Activated CD4-positive, alpha-beta T cell treated with anti-CD3 and anti-CD28 coated beads for 48 hours (primary cell): Measurements from ENCODE around the gene EEFSEC.

Experiments used
- DNase-seq: peaks from one replicate; pipeline ENCODE4 v3.0.0-alpha.2; 2020

The EEFSEC gene

GRCh38 chr3:128339491-128340012 lies 186.3 kb downstream of the EEFSEC start:
- no peak for DNase-seq

GRCh38 chr3:128340198-128340903 lies 187.1 kb downstream of the EEFSEC start:
- no peak for DNase-seq

DNA sequence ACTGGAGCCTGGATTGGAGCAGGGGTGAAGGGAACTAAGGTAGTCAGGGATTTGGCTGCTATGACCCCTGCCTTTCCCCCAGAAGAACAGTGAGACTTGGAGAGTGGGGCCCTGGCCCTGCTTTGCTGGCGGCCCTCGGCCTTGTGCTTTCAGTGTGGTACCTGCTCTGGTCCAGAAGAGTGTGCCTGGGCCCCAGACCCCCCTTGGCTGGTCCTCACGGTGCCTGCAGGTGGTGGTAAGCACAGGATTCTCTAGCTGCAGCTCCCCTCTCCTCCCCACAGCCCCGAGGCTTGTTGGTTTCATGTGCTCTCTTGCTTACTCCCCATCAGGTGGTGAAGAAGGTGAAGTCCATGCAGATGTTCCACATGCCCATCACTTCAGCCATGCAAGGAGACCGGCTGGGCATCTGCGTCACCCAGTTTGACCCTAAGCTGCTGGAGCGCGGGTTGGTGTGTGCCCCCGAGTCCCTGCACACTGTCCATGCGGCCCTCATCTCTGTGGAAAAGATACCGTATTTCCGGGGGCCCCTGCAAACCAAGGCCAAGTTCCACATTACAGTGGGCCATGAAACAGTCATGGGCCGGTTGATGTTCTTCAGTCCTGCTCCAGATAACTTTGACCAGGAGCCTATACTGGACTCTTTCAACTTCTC lies 187.7 kb downstream of the EEFSEC start:
- DNase-seq = no peak

- no peak for DNase-seq
Observed at GRCh38 chr3:128341659-128342395, 188.5 kb downstream of the EEFSEC start.

DNA sequence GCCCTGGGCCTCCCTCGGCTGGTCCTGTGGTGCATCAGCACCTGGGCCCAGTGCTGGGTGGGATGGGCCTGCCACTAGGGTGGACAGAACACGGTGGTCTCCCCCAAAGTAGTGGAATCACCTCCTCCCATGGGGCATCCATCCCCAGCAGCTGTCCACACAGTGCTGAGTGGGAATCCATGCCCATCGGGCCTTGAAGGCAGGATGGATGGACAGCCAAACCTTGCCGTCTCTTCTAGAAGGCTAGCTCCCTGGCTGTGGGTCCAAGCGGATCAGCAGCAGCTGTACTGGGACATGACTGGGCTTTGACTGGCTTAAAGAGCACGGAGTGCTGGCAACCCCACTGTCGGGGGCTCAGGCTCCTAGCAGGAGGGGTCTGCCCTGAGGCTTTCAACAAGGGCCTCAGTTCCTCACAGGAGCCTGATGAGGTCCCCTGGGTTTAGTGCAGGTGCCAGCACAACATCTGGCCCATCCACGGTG lies 189.5 kb downstream of the EEFSEC start:
- DNase-seq = no peak

- no peak for DNase-seq
Observed at GRCh38 chr3:128343287-128344051, 190.2 kb downstream of the EEFSEC start.

DNA sequence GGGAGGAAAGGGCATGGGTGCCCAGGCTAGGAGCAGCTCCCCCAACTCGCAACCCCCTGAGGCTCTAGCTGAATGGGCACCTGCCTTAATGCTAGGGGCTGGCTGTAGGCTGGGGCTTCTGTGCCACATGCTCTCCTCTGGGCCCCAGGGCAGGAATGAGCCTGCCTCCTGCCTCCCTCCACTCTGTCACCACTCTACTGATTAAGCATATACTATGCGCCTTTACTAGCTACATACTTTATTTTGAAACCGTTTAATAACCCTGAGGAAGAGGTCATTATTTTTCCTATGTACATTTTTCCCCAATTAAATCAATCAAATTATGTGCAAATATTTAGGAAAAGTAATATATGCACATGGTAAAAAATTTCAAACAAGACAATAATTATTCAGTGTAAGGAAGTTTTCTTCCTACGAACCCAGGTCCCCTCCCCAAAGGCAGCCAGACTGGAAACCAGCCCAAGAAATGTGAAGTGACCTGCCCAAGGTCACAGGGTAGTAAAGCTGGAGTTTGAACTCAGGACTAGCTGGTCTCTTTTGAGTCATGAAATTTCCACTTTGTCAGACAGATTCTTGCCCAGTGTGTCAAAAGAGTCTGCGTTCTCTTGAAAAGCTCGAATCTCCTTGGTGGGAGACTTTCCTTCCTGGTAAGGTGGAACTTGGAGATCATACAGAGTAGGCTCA lies 190.9 kb downstream of the EEFSEC start:
- no peak for DNase-seq

DNA sequence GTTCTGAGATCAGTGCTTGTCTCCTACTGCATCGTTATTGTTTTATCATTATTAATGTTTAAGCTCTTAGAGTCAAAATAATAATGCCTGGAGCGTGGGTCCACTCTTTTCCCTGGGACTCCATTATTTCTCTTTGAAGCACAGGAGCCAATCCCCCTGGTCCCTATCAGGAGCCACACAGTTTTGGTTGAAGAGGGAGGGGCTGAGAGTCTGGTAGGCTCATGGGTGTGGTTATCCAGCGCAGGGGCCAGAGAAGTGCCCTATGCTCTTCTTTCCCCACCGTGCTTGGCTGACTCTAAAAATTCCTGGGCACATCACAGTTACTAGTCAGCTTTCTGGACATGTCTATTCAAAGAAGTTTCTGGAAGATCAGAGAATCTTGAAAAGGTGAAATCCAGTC lies 191.9 kb downstream of the EEFSEC start:
- DNase-seq = no peak

- DNase-seq = no peak
Observed at GRCh38 chr3:128346562-128346961, 193.3 kb downstream of the EEFSEC start.

DNA sequence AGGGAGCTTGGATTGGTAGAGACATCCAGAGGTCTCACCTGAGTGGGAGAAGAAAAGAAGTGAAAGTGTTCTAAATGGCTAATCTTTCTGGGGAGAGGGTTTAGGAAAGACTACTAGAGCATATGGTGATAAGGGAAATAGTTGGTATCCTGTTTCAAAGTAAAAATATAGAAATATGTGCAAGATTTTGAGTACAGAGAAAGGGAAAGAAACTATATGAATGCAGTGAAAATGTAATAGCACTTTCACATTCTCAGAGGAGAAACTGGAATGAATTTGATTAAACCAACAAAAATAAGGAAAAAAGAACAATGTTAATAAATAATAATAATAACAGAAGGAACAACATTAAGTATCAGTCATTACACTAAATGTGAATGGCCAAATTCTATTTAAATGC lies 194.0 kb downstream of the EEFSEC start:
- no peak for DNase-seq

- DNase-seq = no peak
Observed at GRCh38 chr3:128348075-128348474, 194.8 kb downstream of the EEFSEC start.

DNA sequence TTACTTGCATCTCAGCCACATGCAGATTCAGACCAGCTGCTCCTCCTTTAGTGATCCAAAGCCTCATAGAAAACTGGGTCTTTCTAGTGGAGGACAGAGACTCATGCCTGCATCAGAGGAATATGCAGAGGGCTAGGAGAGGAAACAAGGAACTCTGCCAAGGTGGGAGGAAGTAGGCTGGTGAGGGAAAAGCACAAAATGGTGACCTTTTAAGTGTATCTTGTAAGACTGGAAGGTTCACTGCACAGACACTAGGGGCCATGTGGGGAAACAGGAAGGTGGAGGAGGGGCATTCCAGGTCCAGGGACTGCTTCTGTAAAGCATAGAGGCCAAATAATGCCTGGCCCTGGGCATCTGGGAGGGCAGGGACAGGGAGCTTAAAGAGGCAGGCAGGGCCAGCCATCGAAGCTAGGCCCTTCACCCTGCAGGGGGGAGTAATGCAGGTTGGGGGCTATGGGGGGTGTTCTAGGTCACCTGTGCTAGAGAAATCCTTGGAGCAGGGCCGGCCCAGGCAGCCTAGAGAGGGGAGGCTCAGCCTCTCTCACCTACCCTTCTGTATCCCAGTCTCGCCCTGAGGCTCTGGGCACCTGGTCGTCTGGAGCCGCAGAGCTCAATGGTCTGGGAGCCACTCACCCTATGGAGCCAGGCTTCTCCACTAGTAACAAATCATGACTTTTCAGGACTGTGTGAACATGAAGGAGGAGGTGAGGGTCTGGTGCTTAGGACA lies 195.7 kb downstream of the EEFSEC start:
- no peak for DNase-seq

- DNase-seq = no peak
Observed at GRCh38 chr3:128349963-128350599, 196.8 kb downstream of the EEFSEC start.

- no peak for DNase-seq
Observed at GRCh38 chr3:128351546-128351945, 198.3 kb downstream of the EEFSEC start.

DNA sequence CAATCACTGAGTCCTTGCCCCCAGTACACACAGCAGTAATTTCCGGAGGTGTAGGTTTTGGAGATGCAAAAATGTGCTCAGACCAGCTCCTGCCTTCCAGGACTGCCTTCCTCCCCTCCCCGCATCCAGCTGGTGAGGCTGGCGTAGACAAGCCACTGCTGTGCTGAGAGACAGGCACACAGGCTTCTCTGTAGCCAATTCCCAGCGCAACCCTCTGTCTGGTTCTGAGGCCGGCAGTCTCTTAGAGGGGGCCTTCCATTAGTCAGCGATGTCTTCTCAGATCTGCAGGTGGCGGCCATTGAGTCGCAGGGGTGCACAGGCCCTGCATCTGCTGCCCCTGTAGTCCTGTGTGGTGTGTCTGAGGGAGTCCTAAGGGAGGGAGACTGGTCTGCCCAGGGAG lies 199.0 kb downstream of the EEFSEC start:
- DNase-seq = no peak

- DNase-seq = no peak
Observed at GRCh38 chr3:128353361-128353965, 200.2 kb downstream of the EEFSEC start.

DNA sequence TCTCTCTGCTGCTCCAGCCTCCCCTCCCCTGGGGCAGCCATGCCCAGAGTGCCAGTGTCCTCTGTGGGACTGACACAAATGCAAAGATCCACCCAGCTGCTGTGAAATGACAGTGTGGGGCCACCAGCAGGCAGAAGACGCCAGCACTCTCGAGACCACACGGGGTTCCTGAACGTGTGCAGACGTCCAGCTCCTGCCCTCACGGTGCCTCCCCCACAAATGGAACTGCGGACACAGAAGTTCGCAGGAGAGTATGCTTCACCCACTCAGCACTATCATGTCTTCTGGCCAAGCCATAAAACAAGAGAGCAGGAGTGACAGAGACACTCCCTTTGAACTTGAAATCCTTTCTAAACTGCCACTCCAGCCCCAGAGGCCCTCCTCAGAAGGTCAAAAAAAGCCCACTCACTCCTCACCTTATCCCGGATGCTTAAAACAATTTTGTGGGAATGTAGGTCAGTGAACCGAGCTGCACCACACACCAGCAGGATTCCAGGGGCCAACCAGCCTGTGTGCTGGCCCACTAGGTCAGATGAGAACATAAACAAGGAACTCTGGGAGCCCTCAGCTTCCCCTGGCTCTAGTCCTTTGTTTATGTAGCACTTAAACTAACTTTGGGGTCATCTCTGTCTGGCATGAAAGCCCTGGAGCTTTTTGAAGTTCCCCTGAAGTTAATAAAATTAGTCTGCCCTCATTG lies 200.9 kb downstream of the EEFSEC start:
- DNase-seq = no peak

- no peak for DNase-seq
Observed at GRCh38 chr3:128354788-128355542, 201.7 kb downstream of the EEFSEC start.

DNA sequence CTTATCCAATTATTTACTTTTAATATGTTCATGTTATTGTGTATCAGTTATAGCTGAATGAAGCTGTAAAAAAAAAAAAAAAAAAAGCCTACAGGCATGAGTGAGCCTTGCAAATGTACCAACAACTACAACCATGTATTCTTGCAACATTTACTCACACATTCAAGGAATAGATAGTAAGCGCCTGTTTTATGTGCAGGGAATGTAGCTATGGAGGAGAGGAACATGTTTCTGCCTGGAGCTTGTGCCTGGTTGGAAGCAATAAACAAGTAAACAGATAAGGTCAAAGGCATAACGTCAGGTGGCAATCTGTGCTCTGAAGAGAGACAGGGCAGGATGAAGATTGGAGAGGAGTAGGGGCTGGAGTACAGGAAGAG lies 202.2 kb downstream of the EEFSEC start:
- no peak for DNase-seq
